Measurements from ENCODE around the gene NAA35.

The NAA35 gene

GRCh38 chr9:86061972-86062739 lies 121.2 kb downstream of the NAA35 start:
- no peak for DNase-seq (ENCODE audit: low read depth, low spot score)

- DNase-seq (ENCODE audit: low read depth, low spot score): no peak
Observed at GRCh38 chr9:86062845-86063693, 122.1 kb downstream of the NAA35 start.

GRCh38 chr9:86064220-86064619 lies 123.3 kb downstream of the NAA35 start:
- no peak for DNase-seq (ENCODE audit: low read depth, low spot score)

- no peak for DNase-seq (ENCODE audit: low read depth, low spot score)
Observed at GRCh38 chr9:86069206-86069869, 128.4 kb downstream of the NAA35 start.
